HepG2 (cell line): ENCODE measurements around the gene RSBN1. TPM values are rescaled to one million over a fixed set of nuclear protein-coding genes. Genes with fewer than 3 reads are reported as not detected.

ENCODE experiments used
- ATAC-seq: fragments of 200-7000 bp; cut with Tn5 transposase; 3 replicates; pipeline ENCODE4 v1.9.1; 2020; ENCODE audit warnings: mild to moderate bottlenecking, moderate library complexity
- BruUV-seq: library from RNA; stranded (reverse); fragments of 400-500 nt; replicated peaks from 2 replicates; lab custom pipeline; 2021; lab: Mats Ljungman, UMichigan
- CTCF ChIA-PET: fragments of 300-600 bp; formaldehyde crosslinking; extraction: SDS; loops from one replicate; lab custom pipeline; 2021; ENCODE audit warnings: low total read pairs, inconsistent platforms, low intra/inter-chr PET ratio; lab: Yijun Ruan, JAX
- POLR2A ChIA-PET: fragments of 350-600 bp; sonication (Branson Sonifier 250); formaldehyde crosslinking; loops from one replicate; lab custom pipeline; 2020; ENCODE audit warnings: antibody characterized with exemption, inconsistent platforms; lab: Yijun Ruan, JAX
- DNase-seq: peaks from one replicate; pipeline ENCODE4 v3.0.0-alpha.2; 2015; ENCODE audit warnings: low spot score
- FAIRE-seq: peaks from 3 replicates; lab custom pipeline; 2011; peaks lifted over from hg19 to GRCh38; lab: Jason Lieb, UNC
- H2AFZ ChIP-seq: one replicate; pipeline ENCODE4 v1.6.1; 2011; ENCODE audit warnings: low read length, inconsistent platforms
- H3K27ac ChIP-seq: fragments of 300-600 bp; 3 replicates; pipeline ENCODE4 v1.8.0; 2011; ENCODE audit warnings: mixed run types, mild to moderate bottlenecking, mixed read lengths, low read length, inconsistent platforms; ENCODE audit not compliant: insufficient read depth; ENCODE audit errors: extremely low read length
- H3K27me3 ChIP-seq, 2 experiments: fragments of 200-600 bp in 1 of 2; 2 replicates in 1 of 2; 3 replicates in 1 of 2; pipeline versions ENCODE4 v1.6.0 to v1.8.0; 2011; ENCODE audit warnings: low read length in 2 of 2, mild to moderate bottlenecking in 2 of 2, moderate library complexity in 2 of 2, inconsistent platforms in 1 of 2; ENCODE audit not compliant: insufficient read depth in 2 of 2, control insufficient read depth in 1 of 2
- H3K36me3 ChIP-seq, 2 experiments: fragments of 200-600 bp in 1 of 2; replicated peaks in 1 of 2; 2 replicates in 1 of 2; 3 replicates in 1 of 2; pipeline versions ENCODE4 v1.5.1 to v1.8.0; 2011; ENCODE audit warnings: low read length in 2 of 2, inconsistent platforms in 1 of 2; ENCODE audit not compliant: insufficient read depth in 2 of 2, control insufficient read depth in 1 of 2
- H3K4me1 ChIP-seq: 2 replicates; pipeline ENCODE4 v1.5.1; 2012; ENCODE audit warnings: low read length, inconsistent platforms; ENCODE audit not compliant: insufficient read depth
- H3K4me2 ChIP-seq: 2 replicates; pipeline ENCODE4 v1.6.0; 2011; ENCODE audit warnings: low read depth, low read length, inconsistent platforms
- H3K4me3 ChIP-seq, 3 experiments: fragments of 200-600 bp in 1 of 3; sonication (generic), shearing (Covaris generic) in 1 of 3; replicated peaks in 1 of 3; 2 replicates each; pipeline ENCODE4 v1.5.1; 2011 to 2016; ENCODE audit warnings: low read length in 3 of 3, inconsistent platforms in 2 of 3, low read depth in 2 of 3, mild to moderate bottlenecking in 2 of 3, control low read depth in 1 of 3, mixed read lengths in 1 of 3; ENCODE audit not compliant: insufficient read depth in 1 of 3
- H3K79me2 ChIP-seq: one replicate; pipeline ENCODE4 v1.6.1; 2011; ENCODE audit warnings: low read length, inconsistent platforms; ENCODE audit not compliant: insufficient read depth
- H3K9ac ChIP-seq: 2 replicates; pipeline ENCODE4 v1.6.0; 2011; ENCODE audit warnings: mild to moderate bottlenecking, low read depth, low read length, inconsistent platforms; ENCODE audit not compliant: insufficient read depth
- H3K9me3 ChIP-seq: 2 replicates; pipeline ENCODE4 v1.5.1; 2012; ENCODE audit warnings: mild to moderate bottlenecking, low read length
- H4K20me1 ChIP-seq: 2 replicates; pipeline ENCODE4 v1.6.0; 2011; ENCODE audit warnings: inconsistent platforms, mild to moderate bottlenecking, low read length, moderate library complexity; ENCODE audit not compliant: insufficient read depth
- ATF1 ChIP-seq: IDR thresholded peaks from 2 replicates; pipeline ENCODE4 v1.6.1; 2016; ENCODE audit warnings: mild to moderate bottlenecking, control low read depth
- ATM ChIP-seq: fragments of 450-650 bp; IDR thresholded peaks from 2 replicates; pipeline ENCODE4 v1.7.1; 2017; ENCODE audit warnings: mild to moderate bottlenecking, borderline replicate concordance
- BHLHE40 ChIP-seq: IDR thresholded peaks from 2 replicates; pipeline ENCODE4 v1.6.1; 2011; ENCODE audit warnings: low read length, improper control_type of control experiment
- CREB1 ChIP-seq, 2 experiments: fragments of 450-650 bp in 1 of 2; IDR thresholded peaks; 2 replicates each; pipeline ENCODE4 v1.6.1; 2016 to 2017; ENCODE audit warnings: control low read depth in 1 of 2, mild to moderate bottlenecking in 1 of 2, missing compliant biosample characterization in 1 of 2, missing genetic modification characterization in 1 of 2
- CREM ChIP-seq, 2 experiments: sonication (generic) in 1 of 2; formaldehyde crosslinking in 1 of 2; IDR thresholded peaks; 2 replicates each; pipeline versions ENCODE4 v1.4.0 to v1.6.1; 2016 to 2020; ENCODE audit warnings: antibody characterized with exemption in 1 of 2, mild to moderate bottlenecking in 1 of 2, missing genetic modification reagents in 1 of 2
- DMTF1 ChIP-seq: sonication (generic); formaldehyde crosslinking; IDR thresholded peaks from 2 replicates; pipeline ENCODE4 v1.4.0; 2020; ENCODE audit warnings: mild to moderate bottlenecking, missing genetic modification reagents
- EP300 ChIP-seq, 3 experiments: sonication (generic) in 1 of 3; formaldehyde crosslinking in 1 of 3; IDR thresholded peaks; 2 replicates each; pipeline versions ENCODE4 v1.5.1 to v1.6.1; 2011 to 2020; ENCODE audit warnings: low read depth in 2 of 3, low read length in 2 of 3, borderline replicate concordance in 1 of 3, improper control_type of control experiment in 1 of 3, mild to moderate bottlenecking in 1 of 3, missing genetic modification reagents in 1 of 3, moderate library complexity in 1 of 3
- MLXIP ChIP-seq: sonication (generic); formaldehyde crosslinking; IDR thresholded peaks from 2 replicates; pipeline ENCODE4 v1.9.0; 2021; ENCODE audit warnings: missing genetic modification reagents, borderline replicate concordance
- PHF5A ChIP-seq: IDR thresholded peaks from one replicate; pipeline ENCODE4 v1.6.1; 2018; ENCODE audit warnings: low read depth, missing genetic modification reagents; ENCODE audit not compliant: unreplicated experiment
- RCOR2 ChIP-seq: IDR thresholded peaks from 2 replicates; pipeline ENCODE4 v1.6.1; 2016; ENCODE audit warnings: missing biosample characterization, missing genetic modification reagents
- SOX5 ChIP-seq: IDR thresholded peaks from 2 replicates; pipeline ENCODE4 v1.6.1; 2016; ENCODE audit warnings: borderline replicate concordance
- STAG1 ChIP-seq: sonication (generic); formaldehyde crosslinking; IDR thresholded peaks from 2 replicates; pipeline ENCODE4 v1.4.0; 2020; ENCODE audit warnings: missing genetic modification reagents
- TEAD3 ChIP-seq: optimal IDR thresholded peaks from 2 replicates; pipeline ENCODE3; 2016; ENCODE audit warnings: borderline replicate concordance
- ZBTB25 ChIP-seq: IDR thresholded peaks from 2 replicates; pipeline ENCODE4 v1.6.1; 2018; ENCODE audit warnings: missing genetic modification reagents
- ZFP1 ChIP-seq: IDR thresholded peaks from 2 replicates; pipeline ENCODE4 v1.6.1; 2016
- ZNF225 ChIP-seq: sonication (generic); formaldehyde crosslinking; IDR thresholded peaks from 2 replicates; pipeline ENCODE4 v1.4.0; 2020; ENCODE audit warnings: mild to moderate bottlenecking, missing genetic modification reagents
- ZNF256 ChIP-seq: sonication (generic); formaldehyde crosslinking; conservative IDR thresholded peaks from 2 replicates; pipeline ENCODE4 v1.4.0; 2020; ENCODE audit warnings: missing genetic modification reagents
- ZNF790 ChIP-seq: sonication (generic); formaldehyde crosslinking; IDR thresholded peaks from 2 replicates; pipeline ENCODE4 v1.8.0; 2022; ENCODE audit warnings: missing genetic modification reagents, mild to moderate bottlenecking, borderline replicate concordance
- WGBS: methylation state at CpG from one replicate; pipeline ENCODE4 v1.1.6; 2017; ENCODE audit warnings: low lambda C conversion rate; 5-methylcytosine and 5-hydroxymethylcytosine counted together
- in situ Hi-C: cut with HindIII; loops from 2 replicates; pipeline ENCODE4 v1.10.0; 2017; ENCODE audit warnings: low pct_unique_long_range_greater_than_20kb; ENCODE audit not compliant: extremely low pct_ligation_motif_present
- intact Hi-C: fragments of 100-400 bp; cut with micrococcal nuclease; formaldehyde crosslinking; loops from one replicate; pipeline ENCODE4 v1.10.0; 2022; ENCODE audit not compliant: unreplicated experiment
- polyA plus RNA-seq, 8 experiments: library from polyadenylated mRNA; depleted of rRNA in 3 of 8; stranded (reverse) in 7 of 8; unstranded in 1 of 8; fragments of >200 nt; fragmentation: Illumina TruSeq in 4 of 8; extraction: Trizol in 4 of 8; gene quantifications; 2 replicates each; pipeline versions ENCODE4 v1.2.1 to v1.2.3, GENCODE V29; 2011 to 2016; ENCODE audit warnings: low read depth in 4 of 8, missing spikeins in 1 of 8, mixed read lengths in 1 of 8; ENCODE audit not compliant: insufficient read depth in 1 of 8
- total RNA-seq, 5 experiments: library from RNA; depleted of rRNA; stranded (reverse); fragments of >200 nt; fragmentation: Illumina TruSeq; extraction: Trizol; gene quantifications; 2 replicates each; pipeline ENCODE4 v1.2.3, GENCODE V29; 2016; ENCODE audit warnings: low read depth in 1 of 5

Gene RSBN1
- total and polyA plus RNA-seq, 2 of the 13 experiments (the other 11 are each of a cell fraction or from before 2014, with no cell fraction given) = 8.3 to 10.4 TPM

- peak overlapping the region; percentile 65 for H3K9ac ChIP-seq
- 41% methylated on average over 13 of the region's 13 CpGs for WGBS
- H3K9me3 ChIP-seq = no peaks in the 10 kb centered on the region
- peak overlapping the region; percentile 46 to 99 (median 60); a peak in 5 of 6 replicates for H3K4me3 ChIP-seq
- no peak for DNase-seq
- H3K27ac ChIP-seq = peak overlapping the region; percentile 69
- FAIRE-seq = no peak
- 0 out of 5 replicates have a peak, but pooled peaks cover 0 to 4% of the 10 kb centered on the region in 2 experiments for H3K36me3 ChIP-seq
- peak overlapping the region; percentile 79 for H3K4me2 ChIP-seq
- CTCF ChIA-PET = no interaction called here
- peaks cover 25% of the 10 kb centered on the region for H4K20me1 ChIP-seq
- no peak for ATAC-seq
- POLR2A ChIA-PET = interaction anchor here (0.5 to 2.3 kb wide), 10 partner anchors 21 to 859 kb away, joined by 3 to 34 read pairs (median 3); partner anchors contain the start of genes AP4B1, DCLRE1B, HIPK1 and LRIG2
- no peaks in the 10 kb centered on the region; a peak in 1 of 5 replicates for H3K27me3 ChIP-seq
- peaks cover 28% of the 10 kb centered on the region for H3K4me1 ChIP-seq
- BruUV-seq = TSS peak; percentile 100
- intact Hi-C loops (loop anchor here (1.0 kb wide), 2 partner anchors 54 to 93 kb away; partner anchors contain the start of gene DCLRE1B), in situ Hi-C loops (no loop called here)
- H3K79me2 ChIP-seq = peaks cover 43% of the 10 kb centered on the region
- H2AFZ ChIP-seq = no peak overlapping the region
- peak; percentile 1; the same call in 1 of the 2 replicates for TF ChIP-seq SOX5
- no peak for TF ChIP-seq ATM
- peak; percentile 2; the same call in 1 of the 2 replicates for TF ChIP-seq STAG1 (CRISPR knock-in tag)
- TF ChIP-seq ATF1 (CRISPR knock-in tag) = peak; percentile 62
- no peak for TF ChIP-seq RCOR2
- 0 out of 4 replicates have a peak, but pooled peaks of 1 of the 2 experiments have one; percentile 2 for TF ChIP-seq EP300 (IDR thresholded peaks at IDR 0.05; ENCODE audit: low read depth in 2 of 2, low read length in 2 of 2)
- no peak for TF ChIP-seq EP300 (CRISPR knock-in tag; IDR thresholded peaks at IDR 0.05; ENCODE audit: borderline replicate concordance)
- TF ChIP-seq TEAD3 = peak; percentile 9
- TF ChIP-seq ZNF225 (CRISPR knock-in tag) = no peak
- 0 out of 2 replicates have a peak, but pooled peaks have one; percentile 4 for TF ChIP-seq ZFP1 (CRISPR knock-in tag)
- TF ChIP-seq CREM (IDR thresholded peaks at IDR 0.05) = peak; percentile 44; the same call in 1 of the 2 replicates
- no peak for TF ChIP-seq CREM (CRISPR knock-in tag; IDR thresholded peaks at IDR 0.05)
- TF ChIP-seq BHLHE40 = no peak
- 0 out of 2 replicates have a peak, but pooled peaks have one; percentile 11 for TF ChIP-seq MLXIP (CRISPR knock-in tag)
- no peak for TF ChIP-seq CREB1 (IDR thresholded peaks at IDR 0.05)
- 0 out of 2 replicates have a peak, but pooled peaks have one; percentile 23 for TF ChIP-seq CREB1 (CRISPR knock-in tag; IDR thresholded peaks at IDR 0.05)
- 0 out of 2 replicates have a peak, but pooled peaks have one; percentile 0 for TF ChIP-seq ZNF256
- TF ChIP-seq DMTF1 = no peak
- TF ChIP-seq ZNF790 (CRISPR knock-in tag) = peak; percentile 5; the same call in 1 of the 2 replicates
- TF ChIP-seq ZBTB25 (CRISPR knock-in tag) = peak; percentile 2; the same call in 1 of the 2 replicates
- TF ChIP-seq PHF5A (CRISPR knock-in tag) = peak; percentile 9
Measured at GRCh38 chr1:113812661-113813135, 422 bp upstream of the RSBN1 start.
